GM23338 (cell line): ENCODE measurements around the gene DCANP1.

Experiments used
- CREB1 ChIP-seq: fragments of 250-450 bp; sonication (Bioruptor Pico); IDR thresholded peaks from 2 replicates; pipeline ENCODE4 v1.5.0; 2020; ENCODE audit warnings: low read depth, mild to moderate bottlenecking, moderate library complexity
- CTCF ChIP-seq, 2 experiments: fragments of 200-600 bp in 1 of 2; sonication (generic) in 1 of 2; conservative IDR thresholded peaks; 2 replicates each; pipeline versions ENCODE4 v1.5.1 to v1.6.1; 2016 to 2017; ENCODE audit warnings: antibody characterized with exemption in 2 of 2, low read depth in 2 of 2, mild to moderate bottlenecking in 2 of 2, moderate library complexity in 1 of 2
- EZH2 ChIP-seq: fragments of 200-600 bp; sonication (generic); IDR thresholded peaks from one replicate; pipeline ENCODE4 v1.8.0; 2017; ENCODE audit warnings: antibody characterized with exemption, mild to moderate bottlenecking, low read depth; ENCODE audit not compliant: unreplicated experiment
- EZH2phosphoT487 ChIP-seq: fragments of 200-600 bp; sonication (generic); IDR thresholded peaks from one replicate; pipeline ENCODE4 v1.8.1; 2018; ENCODE audit warnings: antibody characterized with exemption; ENCODE audit not compliant: unreplicated experiment
- NANOG ChIP-seq: IDR thresholded peaks from 2 replicates; pipeline ENCODE4 v1.6.1; 2016; ENCODE audit warnings: antibody characterized with exemption, borderline replicate concordance
- POLR2AphosphoS5 ChIP-seq: IDR thresholded peaks from 2 replicates; pipeline ENCODE4 v1.6.1; 2016; ENCODE audit warnings: antibody characterized with exemption, low read depth
- STAT1 ChIP-seq: IDR thresholded peaks from one replicate; pipeline ENCODE4 v1.6.1; 2016; ENCODE audit warnings: antibody characterized with exemption; ENCODE audit not compliant: unreplicated experiment
- ZNF331 ChIP-seq: fragments of 250-450 bp; sonication (Bioruptor Pico); IDR thresholded peaks from 2 replicates; pipeline ENCODE4 v1.5.0; 2020; ENCODE audit warnings: low read depth, mild to moderate bottlenecking, moderate library complexity

- TF ChIP-seq CTCF (conservative IDR thresholded peaks at IDR 0.05; ENCODE audit: low read depth in 2 of 2) (no peak), EZH2 (no peak), NANOG (no peak), EZH2phosphoT487 (no peak), CREB1 (CRISPR knock-in tag) (no peak), STAT1 (no peak), ZNF331 (CRISPR knock-in tag) (no peak), POLR2AphosphoS5 (no peak)
Measured at GRCh38 chr5:135433681-135434426, 13.3 kb downstream of the DCANP1 start.
